ENCODE results near the gene KIAA1328. TPM values are rescaled to one million over a fixed set of nuclear protein-coding genes. Genes with fewer than 3 reads are reported as not detected.

Gene KIAA1328
- total RNA-seq, 1 experiment from 2014 or later: 10.2 TPM

DNA sequence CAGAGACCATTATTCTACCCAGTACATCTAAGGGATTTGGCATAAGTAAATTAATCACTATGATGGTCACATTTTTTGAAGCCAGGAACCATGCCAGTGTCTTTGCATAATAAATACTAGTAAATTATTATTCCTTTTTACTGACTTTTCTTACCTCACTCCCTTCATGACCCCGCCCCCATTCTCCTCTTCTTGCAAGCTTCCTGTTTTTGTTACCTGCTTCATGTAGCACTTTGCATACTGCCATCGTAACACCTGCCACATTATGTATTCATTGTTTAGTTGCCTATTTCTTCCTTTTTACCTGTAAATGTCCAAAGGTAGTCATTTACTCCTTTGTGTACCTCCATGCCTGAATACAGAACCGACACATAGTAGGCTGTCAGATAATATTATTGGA lies 309.5 kb downstream of the KIAA1328 start:
- H3K4me1 Mint-ChIP-seq (ENCODE audit: low read depth, unreplicated experiment): no peaks in the 10 kb centered on the region
- TF ChIP-seq, protein P1, sequence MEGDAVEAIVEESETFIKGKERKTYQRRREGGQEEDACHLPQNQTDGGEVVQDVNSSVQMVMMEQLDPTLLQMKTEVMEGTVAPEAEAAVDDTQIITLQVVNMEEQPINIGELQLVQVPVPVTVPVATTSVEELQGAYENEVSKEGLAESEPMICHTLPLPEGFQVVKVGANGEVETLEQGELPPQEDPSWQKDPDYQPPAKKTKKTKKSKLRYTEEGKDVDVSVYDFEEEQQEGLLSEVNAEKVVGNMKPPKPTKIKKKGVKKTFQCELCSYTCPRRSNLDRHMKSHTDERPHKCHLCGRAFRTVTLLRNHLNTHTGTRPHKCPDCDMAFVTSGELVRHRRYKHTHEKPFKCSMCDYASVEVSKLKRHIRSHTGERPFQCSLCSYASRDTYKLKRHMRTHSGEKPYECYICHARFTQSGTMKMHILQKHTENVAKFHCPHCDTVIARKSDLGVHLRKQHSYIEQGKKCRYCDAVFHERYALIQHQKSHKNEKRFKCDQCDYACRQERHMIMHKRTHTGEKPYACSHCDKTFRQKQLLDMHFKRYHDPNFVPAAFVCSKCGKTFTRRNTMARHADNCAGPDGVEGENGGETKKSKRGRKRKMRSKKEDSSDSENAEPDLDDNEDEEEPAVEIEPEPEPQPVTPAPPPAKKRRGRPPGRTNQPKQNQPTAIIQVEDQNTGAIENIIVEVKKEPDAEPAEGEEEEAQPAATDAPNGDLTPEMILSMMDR (IDR thresholded peaks at IDR 0.05; ENCODE audit: unreplicated experiment): no peak
- no peak overlapping the region for H3K27ac Mint-ChIP-seq (ENCODE audit: unreplicated experiment)
- no peaks in the 10 kb centered on the region for H3K36me3 Mint-ChIP-seq (ENCODE audit: insufficient read depth, unreplicated experiment)
- intact Hi-C loops (cut with micrococcal nuclease; ENCODE audit: unreplicated experiment): no loop called here
- no TSS peak for BruUV-seq (replicated peaks)
- H3K9me3 Mint-ChIP-seq (ENCODE audit: low read depth, unreplicated experiment): no peaks in the 10 kb centered on the region
- CTCF ChIA-PET: no interaction called here
- no peak overlapping the region for H3K4me3 Mint-ChIP-seq (ENCODE audit: low read depth, unreplicated experiment)
- H3K27me3 Mint-ChIP-seq (ENCODE audit: unreplicated experiment): no peaks in the 10 kb centered on the region
- DNase-seq: no peak

DNA sequence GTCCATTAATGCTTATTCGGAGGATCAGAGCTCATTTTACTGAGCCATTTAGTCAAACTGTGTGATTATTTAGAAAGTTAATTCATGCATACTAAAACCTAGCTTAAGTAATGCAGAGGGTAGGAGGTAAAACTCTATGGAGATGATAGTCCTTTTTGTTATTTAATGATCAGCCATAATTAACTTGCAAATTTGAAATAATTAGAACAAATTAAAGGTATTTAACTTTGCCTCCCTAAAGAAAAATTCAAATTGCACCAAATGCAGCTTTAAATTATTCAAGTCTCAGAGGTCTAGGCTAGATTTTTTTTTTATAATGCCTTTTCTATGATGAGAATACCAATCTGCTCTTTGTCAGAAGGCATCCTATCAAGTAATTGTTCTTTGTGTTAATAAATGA lies 310.9 kb downstream of the KIAA1328 start:
- intact Hi-C loops (cut with micrococcal nuclease; ENCODE audit: unreplicated experiment): no loop called here
- H3K36me3 Mint-ChIP-seq (ENCODE audit: insufficient read depth, unreplicated experiment): no peaks in the 10 kb centered on the region
- no peak for DNase-seq
- H3K9me3 Mint-ChIP-seq (ENCODE audit: low read depth, unreplicated experiment): no peaks in the 10 kb centered on the region
- TF ChIP-seq, protein P1 (IDR thresholded peaks at IDR 0.05; ENCODE audit: unreplicated experiment): no peak
- H3K4me3 Mint-ChIP-seq (ENCODE audit: low read depth, unreplicated experiment): no peak overlapping the region
- CTCF ChIA-PET: interaction anchor here (1.0 kb wide), 1 partner anchor 13 kb away, joined by 7 read pairs; no protein-coding TSS in a partner anchor
- no peak overlapping the region for H3K27ac Mint-ChIP-seq (ENCODE audit: unreplicated experiment)
- no peaks in the 10 kb centered on the region for H3K4me1 Mint-ChIP-seq (ENCODE audit: low read depth, unreplicated experiment)
- no peaks in the 10 kb centered on the region for H3K27me3 Mint-ChIP-seq (ENCODE audit: unreplicated experiment)
- BruUV-seq (replicated peaks): no TSS peak

DNA sequence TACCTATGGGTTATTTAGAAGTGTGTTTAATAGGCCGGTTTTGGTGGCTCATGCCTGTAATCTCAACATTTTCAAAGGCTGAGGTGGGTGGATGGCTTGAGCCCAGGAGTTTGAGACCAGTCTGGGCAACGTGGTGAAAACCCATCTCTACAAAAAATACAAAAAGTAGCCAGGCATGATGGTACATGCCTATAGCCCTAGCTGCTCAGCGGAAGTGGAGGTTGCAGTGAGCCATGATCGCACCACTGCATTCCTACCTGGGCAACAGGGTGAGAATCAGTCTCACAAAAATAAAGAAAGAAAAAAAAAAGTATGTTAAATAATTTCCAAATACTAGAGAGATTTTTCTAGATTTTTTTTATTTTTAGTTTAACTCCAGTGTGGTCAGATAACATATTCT lies 316.0 kb downstream of the KIAA1328 start:
- CTCF ChIA-PET: no interaction called here
- Mint-ChIP-seq H3K4me3 (ENCODE audit: low read depth, unreplicated experiment) (no peak overlapping the region), H3K27ac (ENCODE audit: unreplicated experiment) (no peak overlapping the region), H3K27me3 (ENCODE audit: unreplicated experiment) (no peaks in the 10 kb centered on the region), H3K4me1 (ENCODE audit: low read depth, unreplicated experiment) (no peaks in the 10 kb centered on the region), H3K36me3 (ENCODE audit: insufficient read depth, unreplicated experiment) (no peaks in the 10 kb centered on the region), H3K9me3 (ENCODE audit: low read depth, unreplicated experiment) (no peaks in the 10 kb centered on the region)
- TF ChIP-seq, protein P1 (IDR thresholded peaks at IDR 0.05; ENCODE audit: unreplicated experiment): no peak
- no TSS peak for BruUV-seq (replicated peaks)
- intact Hi-C loops (cut with micrococcal nuclease; ENCODE audit: unreplicated experiment): no loop called here
- DNase-seq: no peak

DNA sequence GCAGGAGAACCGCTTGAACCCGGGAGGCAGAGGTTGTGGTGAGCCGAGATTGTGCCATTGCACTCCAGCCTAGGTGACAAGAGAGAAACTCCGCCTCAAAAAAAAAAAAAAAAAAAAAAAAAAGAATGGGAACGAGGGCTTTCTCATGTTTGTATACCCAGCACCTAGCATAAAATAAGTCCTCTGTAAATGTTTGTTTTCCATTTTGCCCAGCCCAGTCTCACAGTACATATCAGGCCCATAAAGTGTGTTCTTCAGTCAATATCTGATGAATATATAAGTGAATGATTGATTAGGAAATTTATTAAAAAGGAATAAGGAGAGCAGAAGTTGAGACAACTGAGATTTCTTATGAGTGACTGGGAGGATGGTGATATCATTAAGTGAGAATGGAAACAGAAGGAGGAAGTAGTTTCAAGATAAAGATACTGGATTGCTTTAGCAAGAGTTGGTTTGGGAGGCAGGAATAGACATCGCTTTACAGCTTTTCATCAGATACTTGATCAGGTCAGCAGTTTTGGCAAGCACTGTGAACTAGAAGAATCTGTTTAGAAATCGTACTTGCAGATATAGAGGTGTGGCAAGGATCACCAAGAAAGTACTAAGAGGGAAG lies 327.5 kb downstream of the KIAA1328 start:
- no peaks in the 10 kb centered on the region for H3K9me3 Mint-ChIP-seq (ENCODE audit: low read depth, unreplicated experiment)
- no peak overlapping the region for H3K27ac Mint-ChIP-seq (ENCODE audit: unreplicated experiment)
- peaks cover 16% of the 10 kb centered on the region for H3K4me1 Mint-ChIP-seq (ENCODE audit: low read depth, unreplicated experiment)
- no TSS peak for BruUV-seq (replicated peaks)
- H3K27me3 Mint-ChIP-seq (ENCODE audit: unreplicated experiment): no peaks in the 10 kb centered on the region
- no peaks in the 10 kb centered on the region for H3K36me3 Mint-ChIP-seq (ENCODE audit: insufficient read depth, unreplicated experiment)
- intact Hi-C loops (cut with micrococcal nuclease; ENCODE audit: unreplicated experiment): no loop called here
- H3K4me3 Mint-ChIP-seq (ENCODE audit: low read depth, unreplicated experiment): no peak overlapping the region
- TF ChIP-seq, protein P1 (IDR thresholded peaks at IDR 0.05; ENCODE audit: unreplicated experiment): no peak
- CTCF ChIA-PET: no interaction called here
- DNase-seq: no peak

Measured in Calu3 (cell line).